CD4-positive, CD25-positive, alpha-beta regulatory T cell (primary cell): ENCODE results near the gene MATR3. TPM values are rescaled to one million over a fixed set of nuclear protein-coding genes. Genes with fewer than 3 reads are reported as not detected.
A peak's percentile ranks its signal among the peaks of the same experiment; 100 is the strongest.

ENCODE experiments used
- ATAC-seq, 2 donors: fragments of 150-1000 bp; cut with Tn5 transposase; one replicate each; pipeline ENCODE4 v1.10.0; 2021; ENCODE audit warnings: low read depth in 2 of 2, moderate number of reproducible peaks in 2 of 2, moderate library complexity in 1 of 2
- DNase-seq, 3 donors: peaks; one replicate each; pipeline versions ENCODE4 v3.0.0 to v3.0.0-alpha.2; 2012 to 2022; ENCODE audit warnings: mixed read lengths in 1 of 3
- H3K27ac ChIP-seq: one replicate; pipeline ENCODE4 v1.7.0; 2013; ENCODE audit warnings: mild to moderate bottlenecking, low read length; ENCODE audit not compliant: insufficient read depth, poor library complexity, severe bottlenecking
- H3K27me3 ChIP-seq: one replicate; pipeline ENCODE4 v1.7.0; 2013; ENCODE audit warnings: low read length; ENCODE audit not compliant: control insufficient read depth, insufficient read depth
- H3K36me3 ChIP-seq: one replicate; pipeline ENCODE4 v1.7.0; 2013; ENCODE audit warnings: mild to moderate bottlenecking, low read length, moderate library complexity; ENCODE audit not compliant: control insufficient read depth, insufficient read depth
- H3K4me1 ChIP-seq: 2 replicates; pipeline ENCODE4 v1.7.0; 2013; ENCODE audit warnings: mild to moderate bottlenecking, low read length; ENCODE audit not compliant: insufficient read depth, control insufficient read depth, poor library complexity, severe bottlenecking
- H3K4me3 ChIP-seq: one replicate; pipeline ENCODE4 v1.7.0; 2013; ENCODE audit warnings: low read depth, mild to moderate bottlenecking, low read length, moderate library complexity
- H3K9me3 ChIP-seq, 2 experiments: 1 replicate in 1 of 2; 2 replicates in 1 of 2; pipeline ENCODE4 v1.7.0; 2013; ENCODE audit warnings: low read length in 2 of 2, mild to moderate bottlenecking in 1 of 2, moderate library complexity in 1 of 2; ENCODE audit not compliant: control insufficient read depth in 2 of 2
- H3K27ac Mint-ChIP-seq, 3 donors: one replicate each; pipeline ENCODE4 v1.8.0; 2020 to 2022; ENCODE audit warnings: mild to moderate bottlenecking in 3 of 3, mixed read lengths in 3 of 3, moderate library complexity in 2 of 3
- H3K27me3 Mint-ChIP-seq: one replicate; pipeline ENCODE4 v1.8.0; 2022; ENCODE audit warnings: mild to moderate bottlenecking, mixed read lengths
- H3K36me3 Mint-ChIP-seq: one replicate; pipeline ENCODE4 v1.8.0; 2020; ENCODE audit warnings: mixed read lengths
- H3K4me1 Mint-ChIP-seq, 4 donors: one replicate each; pipeline ENCODE4 v1.8.0; 2020 to 2022; ENCODE audit warnings: mixed read lengths in 4 of 4, mild to moderate bottlenecking in 1 of 4
- H3K4me3 Mint-ChIP-seq, 4 donors: one replicate each; pipeline ENCODE4 v1.8.0; 2020 to 2022; ENCODE audit warnings: mild to moderate bottlenecking in 4 of 4, mixed read lengths in 4 of 4, moderate library complexity in 3 of 4
- H3K9me3 Mint-ChIP-seq, 7 donors: one replicate each; pipeline ENCODE4 v1.8.0; 2020 to 2022; ENCODE audit warnings: mixed read lengths in 7 of 7, mild to moderate bottlenecking in 3 of 7, moderate library complexity in 2 of 7
- polyA plus RNA-seq, 4 donors: library from polyadenylated mRNA; unstranded; fragments of 300-500 nt; fragmentation: Illumina TruSeq; gene quantifications; one replicate each; pipeline ENCODE4 v1.2.3, GENCODE V29; 2021
- total RNA-seq: library from RNA; stranded (reverse); gene quantifications from one replicate; pipeline ENCODE4 v1.2.3, GENCODE V29; 2022

Gene MATR3
- total and polyA plus RNA-seq, 5 donors from 2014 or later: 327 to 391 (median 376) TPM

- no peaks in the 10 kb centered on the region for H3K27me3 Mint-ChIP-seq
- H3K9me3 Mint-ChIP-seq: no peaks in the 10 kb centered on the region
- Histone ChIP-seq H3K36me3 (peaks cover 46% of the 10 kb centered on the region), H3K4me1 (peaks cover 50% of the 10 kb centered on the region), H3K27me3 (no peaks in the 10 kb centered on the region), H3K4me3 (no peak overlapping the region), H3K27ac (no peak overlapping the region), H3K9me3 (no peaks in the 10 kb centered on the region)
- ATAC-seq: no peak
- H3K4me3 Mint-ChIP-seq: peak overlapping the region in 1 of 4 donors; percentile 27
- peaks cover 30 to 58% (median 41%) of the 10 kb centered on the region in 4 donors for H3K4me1 Mint-ChIP-seq
- H3K36me3 Mint-ChIP-seq: peaks cover 15% of the 10 kb centered on the region
- no peak for DNase-seq
- H3K27ac Mint-ChIP-seq: no peak overlapping the region
Measured at GRCh38 chr5:139314276-139314675, 20.7 kb downstream of the MATR3 start.

GRCh38 chr5:139315056-139315615 lies 21.6 kb downstream of the MATR3 start:
- Mint-ChIP-seq H3K27me3 (no peaks in the 10 kb centered on the region), H3K9me3 (no peaks in the 10 kb centered on the region), H3K4me1 (peaks cover 27 to 50% (median 34%) of the 10 kb centered on the region in 4 donors), H3K4me3 (no peak overlapping the region), H3K36me3 (peaks cover 15% of the 10 kb centered on the region), H3K27ac (no peak overlapping the region)
- Histone ChIP-seq H3K4me1 (peaks cover 43% of the 10 kb centered on the region), H3K36me3 (peaks cover 55% of the 10 kb centered on the region), H3K27me3 (no peaks in the 10 kb centered on the region), H3K9me3 (no peaks in the 10 kb centered on the region), H3K27ac (no peak overlapping the region), H3K4me3 (no peak overlapping the region)
- no peak for DNase-seq
- no peak for ATAC-seq

- Mint-ChIP-seq H3K9me3 (no peaks in the 10 kb centered on the region), H3K36me3 (peaks cover 4% of the 10 kb centered on the region), H3K27ac (peak overlapping the region in 1 of 3 donors; percentile 67), H3K4me1 (peaks cover 5 to 17% (median 15%) of the 10 kb centered on the region in 4 donors), H3K27me3 (no peaks in the 10 kb centered on the region), H3K4me3 (peak overlapping the region in 1 of 4 donors; percentile 52)
- no peak overlapping the region for H3K27ac ChIP-seq
- no peaks in the 10 kb centered on the region for H3K27me3 ChIP-seq
- peaks cover 5% of the 10 kb centered on the region for H3K4me1 ChIP-seq
- H3K9me3 ChIP-seq: no peaks in the 10 kb centered on the region
- H3K4me3 ChIP-seq: no peak overlapping the region
- ATAC-seq (peak in 1 of 2 donors; percentile 31), DNase-seq (no peak)
- H3K36me3 ChIP-seq: peaks cover 18% of the 10 kb centered on the region
Measured at GRCh38 chr5:139335811-139336210, 42.3 kb downstream of the MATR3 start.

- no peaks in the 10 kb centered on the region for H3K9me3 ChIP-seq
- H3K27ac ChIP-seq: no peak overlapping the region
- DNase-seq: no peak
- no peaks in the 10 kb centered on the region for H3K27me3 ChIP-seq
- H3K27me3 Mint-ChIP-seq: peaks cover 8% of the 10 kb centered on the region
- peaks cover 3% of the 10 kb centered on the region for H3K36me3 ChIP-seq
- H3K4me1 Mint-ChIP-seq: peaks cover 29 to 55% (median 45%) of the 10 kb centered on the region in 4 donors
- peak overlapping the region in 2 of 4 donors; percentile 10 to 98 for H3K4me3 Mint-ChIP-seq
- H3K27ac Mint-ChIP-seq: no peak overlapping the region
- peaks cover 9% of the 10 kb centered on the region for H3K36me3 Mint-ChIP-seq
- H3K4me1 ChIP-seq: peaks cover 34% of the 10 kb centered on the region
- ATAC-seq: no peak
- H3K9me3 Mint-ChIP-seq: peaks cover 0 to 2% (median 0%) of the 10 kb centered on the region in 7 donors
- no peak overlapping the region for H3K4me3 ChIP-seq
Measured at GRCh38 chr5:139340051-139340450, 46.5 kb downstream of the MATR3 start.

- Histone ChIP-seq H3K27me3 (no peaks in the 10 kb centered on the region), H3K4me3 (peak overlapping the region; percentile 96), H3K4me1 (peaks cover 34% of the 10 kb centered on the region), H3K9me3 (no peaks in the 10 kb centered on the region), H3K27ac (peak overlapping the region; percentile 100), H3K36me3 (peaks cover 3% of the 10 kb centered on the region)
- Mint-ChIP-seq H3K4me3 (peak overlapping the region; percentile 97 to 99 (median 98)), H3K9me3 (peaks cover 0 to 2% (median 0%) of the 10 kb centered on the region in 7 donors), H3K27ac (peak overlapping the region; percentile 98 to 99 (median 99)), H3K27me3 (peaks cover 8% of the 10 kb centered on the region), H3K36me3 (peaks cover 14% of the 10 kb centered on the region), H3K4me1 (peaks cover 35 to 62% (median 50%) of the 10 kb centered on the region in 4 donors)
- DNase-seq: peak in 1 of 3 donors; percentile 13
- ATAC-seq: peak in 1 of 2 donors; percentile 1
Measured at GRCh38 chr5:139341187-139341688, 47.7 kb downstream of the MATR3 start.

- Histone ChIP-seq H3K4me1 (peaks cover 34% of the 10 kb centered on the region), H3K27me3 (no peaks in the 10 kb centered on the region), H3K27ac (peak within 1 kb of the TSS; percentile 100), H3K36me3 (peaks cover 6% of the 10 kb centered on the region), H3K9me3 (no peaks in the 10 kb centered on the region), H3K4me3 (peak within 1 kb of the TSS; percentile 96)
- H3K4me3 Mint-ChIP-seq: peak within 1 kb of the TSS; percentile 97 to 99 (median 98)
- H3K36me3 Mint-ChIP-seq: peaks cover 17% of the 10 kb centered on the region
- ATAC-seq (peak; percentile 92 to 93), DNase-seq (peak; percentile 97 to 98 (median 97))
- H3K27me3 Mint-ChIP-seq: peaks cover 8% of the 10 kb centered on the region
- peaks cover 35 to 61% (median 50%) of the 10 kb centered on the region in 4 donors for H3K4me1 Mint-ChIP-seq
- peak within 1 kb of the TSS; percentile 98 to 99 (median 99) for H3K27ac Mint-ChIP-seq
- H3K9me3 Mint-ChIP-seq: peaks cover 0 to 2% (median 0%) of the 10 kb centered on the region in 7 donors
Measured at GRCh38 chr5:139341689-139342422, 48.3 kb downstream of the MATR3 start, which contains the start of gene PAIP2. Gene PAIP2, plus strand, starts transcription at chr5:139341854. Its CDS starts 21,931 bp downstream, at chr5:139363785.

GRCh38 chr5:139342423-139342723 lies 48.8 kb downstream of the MATR3 start:
- H3K27ac Mint-ChIP-seq: peak overlapping the region; percentile 98 to 99 (median 99)
- Histone ChIP-seq H3K27ac (peak overlapping the region; percentile 100), H3K27me3 (no peaks in the 10 kb centered on the region), H3K9me3 (no peaks in the 10 kb centered on the region), H3K36me3 (peaks cover 7% of the 10 kb centered on the region), H3K4me1 (peaks cover 34% of the 10 kb centered on the region), H3K4me3 (peak overlapping the region; percentile 96)
- ATAC-seq: peak in 1 of 2 donors; percentile 58
- H3K9me3 Mint-ChIP-seq: peaks cover 0 to 2% (median 0%) of the 10 kb centered on the region in 7 donors
- peak overlapping the region; percentile 97 to 99 (median 98) for H3K4me3 Mint-ChIP-seq
- no peak for DNase-seq
- peaks cover 8% of the 10 kb centered on the region for H3K27me3 Mint-ChIP-seq
- peaks cover 18% of the 10 kb centered on the region for H3K36me3 Mint-ChIP-seq
- H3K4me1 Mint-ChIP-seq: peaks cover 35 to 64% (median 51%) of the 10 kb centered on the region in 4 donors
